Calu3 (cell line): Measurements from ENCODE around the gene TDRD7. TPM values are rescaled to one million over a fixed set of nuclear protein-coding genes. Genes with fewer than 3 reads are reported as not detected.

Experiments
- BruUV-seq: library from RNA; stranded (reverse); fragments of 400-500 nt; replicated peaks from 2 replicates; lab custom pipeline; 2021; lab: Mats Ljungman, UMichigan
- CTCF ChIA-PET: fragments of 300-600 bp; sonication (Branson Sonifier 250); formaldehyde crosslinking; loops from one replicate; lab custom pipeline; 2022; ENCODE audit warnings: antibody characterized with exemption; lab: Charles Lee
- DNase-seq: peaks from one replicate; pipeline ENCODE4 v3.0.0; 2022
- H3K27ac Mint-ChIP-seq: one replicate; pipeline ENCODE4 v1.8.0; 2022; ENCODE audit warnings: mixed read lengths; ENCODE audit not compliant: unreplicated experiment
- H3K27me3 Mint-ChIP-seq: one replicate; pipeline ENCODE4 v1.8.0; 2022; ENCODE audit warnings: mixed read lengths; ENCODE audit not compliant: unreplicated experiment
- H3K36me3 Mint-ChIP-seq: one replicate; pipeline ENCODE4 v1.8.0; 2022; ENCODE audit warnings: mild to moderate bottlenecking, moderate library complexity, mixed read lengths; ENCODE audit not compliant: insufficient read depth, unreplicated experiment
- H3K4me1 Mint-ChIP-seq: one replicate; pipeline ENCODE4 v1.8.0; 2022; ENCODE audit warnings: mild to moderate bottlenecking, low read depth, mixed read lengths; ENCODE audit not compliant: unreplicated experiment
- H3K4me3 Mint-ChIP-seq: one replicate; pipeline ENCODE4 v1.8.0; 2022; ENCODE audit warnings: mild to moderate bottlenecking, low read depth, moderate library complexity, mixed read lengths; ENCODE audit not compliant: unreplicated experiment
- H3K9me3 Mint-ChIP-seq: one replicate; pipeline ENCODE4 v1.8.0; 2022; ENCODE audit warnings: low read depth, mixed read lengths; ENCODE audit not compliant: unreplicated experiment
- intact Hi-C: fragments of 100-400 bp; cut with micrococcal nuclease; formaldehyde crosslinking; loops from one replicate; pipeline ENCODE4 v1.10.0; 2022; ENCODE audit not compliant: unreplicated experiment
- total RNA-seq: library from RNA; stranded (reverse); gene quantifications from 2 replicates; pipeline ENCODE4 v1.2.3, GENCODE V29; 2022
- TF ChIP-seq, protein P1 (sequence below): fragments of 200-600 bp; IDR thresholded peaks from one replicate; pipeline ENCODE4 v1.8.0; 2022; ENCODE audit warnings: antibody characterized with exemption; ENCODE audit not compliant: unreplicated experiment

TDRD7 gene
- total RNA-seq, 1 experiment from 2014 or later: 15.5 TPM

GRCh38 chr9:97374811-97375210 lies 37.1 kb upstream of the TDRD7 start:
- DNase-seq: no peak
- Mint-ChIP-seq H3K4me1 (no peaks in the 10 kb centered on the region), H3K4me3 (no peak overlapping the region), H3K27me3 (no peaks in the 10 kb centered on the region), H3K36me3 (no peaks in the 10 kb centered on the region), H3K9me3 (no peaks in the 10 kb centered on the region), H3K27ac (no peak overlapping the region)
- no TSS peak for BruUV-seq
- CTCF ChIA-PET: no interaction called here
- intact Hi-C loops: no loop called here
- TF ChIP-seq, protein P1, sequence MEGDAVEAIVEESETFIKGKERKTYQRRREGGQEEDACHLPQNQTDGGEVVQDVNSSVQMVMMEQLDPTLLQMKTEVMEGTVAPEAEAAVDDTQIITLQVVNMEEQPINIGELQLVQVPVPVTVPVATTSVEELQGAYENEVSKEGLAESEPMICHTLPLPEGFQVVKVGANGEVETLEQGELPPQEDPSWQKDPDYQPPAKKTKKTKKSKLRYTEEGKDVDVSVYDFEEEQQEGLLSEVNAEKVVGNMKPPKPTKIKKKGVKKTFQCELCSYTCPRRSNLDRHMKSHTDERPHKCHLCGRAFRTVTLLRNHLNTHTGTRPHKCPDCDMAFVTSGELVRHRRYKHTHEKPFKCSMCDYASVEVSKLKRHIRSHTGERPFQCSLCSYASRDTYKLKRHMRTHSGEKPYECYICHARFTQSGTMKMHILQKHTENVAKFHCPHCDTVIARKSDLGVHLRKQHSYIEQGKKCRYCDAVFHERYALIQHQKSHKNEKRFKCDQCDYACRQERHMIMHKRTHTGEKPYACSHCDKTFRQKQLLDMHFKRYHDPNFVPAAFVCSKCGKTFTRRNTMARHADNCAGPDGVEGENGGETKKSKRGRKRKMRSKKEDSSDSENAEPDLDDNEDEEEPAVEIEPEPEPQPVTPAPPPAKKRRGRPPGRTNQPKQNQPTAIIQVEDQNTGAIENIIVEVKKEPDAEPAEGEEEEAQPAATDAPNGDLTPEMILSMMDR: no peak

DNA sequence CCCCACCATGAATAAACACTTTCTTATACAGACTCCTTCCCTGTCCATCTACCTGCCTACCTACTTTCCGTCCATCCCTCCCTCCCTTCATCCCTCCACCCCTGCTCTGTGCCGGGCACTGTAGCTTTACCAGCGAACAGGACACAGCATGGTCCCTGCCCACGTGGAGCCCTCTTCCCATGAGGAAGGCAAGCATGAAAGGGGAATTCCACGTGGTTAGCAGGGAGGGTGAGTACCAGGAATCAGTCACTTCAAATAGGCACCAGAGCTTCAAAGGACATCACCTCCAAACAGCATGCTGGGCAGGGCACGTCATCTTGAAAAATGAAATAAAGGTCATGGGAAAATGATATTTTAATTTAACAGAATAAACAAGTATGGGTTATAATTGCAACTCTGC lies 35.0 kb upstream of the TDRD7 start:
- TF ChIP-seq, protein P1: no peak
- no peak overlapping the region for H3K27ac Mint-ChIP-seq
- no peaks in the 10 kb centered on the region for H3K9me3 Mint-ChIP-seq
- no TSS peak for BruUV-seq
- intact Hi-C loops: no loop called here
- no peak overlapping the region for H3K4me3 Mint-ChIP-seq
- peaks cover 3% of the 10 kb centered on the region for H3K4me1 Mint-ChIP-seq
- CTCF ChIA-PET: no interaction called here
- no peaks in the 10 kb centered on the region for H3K36me3 Mint-ChIP-seq
- DNase-seq: no peak
- no peaks in the 10 kb centered on the region for H3K27me3 Mint-ChIP-seq

- no peak for DNase-seq
Observed at GRCh38 chr9:97382099-97382718, 29.7 kb upstream of the TDRD7 start.

DNA sequence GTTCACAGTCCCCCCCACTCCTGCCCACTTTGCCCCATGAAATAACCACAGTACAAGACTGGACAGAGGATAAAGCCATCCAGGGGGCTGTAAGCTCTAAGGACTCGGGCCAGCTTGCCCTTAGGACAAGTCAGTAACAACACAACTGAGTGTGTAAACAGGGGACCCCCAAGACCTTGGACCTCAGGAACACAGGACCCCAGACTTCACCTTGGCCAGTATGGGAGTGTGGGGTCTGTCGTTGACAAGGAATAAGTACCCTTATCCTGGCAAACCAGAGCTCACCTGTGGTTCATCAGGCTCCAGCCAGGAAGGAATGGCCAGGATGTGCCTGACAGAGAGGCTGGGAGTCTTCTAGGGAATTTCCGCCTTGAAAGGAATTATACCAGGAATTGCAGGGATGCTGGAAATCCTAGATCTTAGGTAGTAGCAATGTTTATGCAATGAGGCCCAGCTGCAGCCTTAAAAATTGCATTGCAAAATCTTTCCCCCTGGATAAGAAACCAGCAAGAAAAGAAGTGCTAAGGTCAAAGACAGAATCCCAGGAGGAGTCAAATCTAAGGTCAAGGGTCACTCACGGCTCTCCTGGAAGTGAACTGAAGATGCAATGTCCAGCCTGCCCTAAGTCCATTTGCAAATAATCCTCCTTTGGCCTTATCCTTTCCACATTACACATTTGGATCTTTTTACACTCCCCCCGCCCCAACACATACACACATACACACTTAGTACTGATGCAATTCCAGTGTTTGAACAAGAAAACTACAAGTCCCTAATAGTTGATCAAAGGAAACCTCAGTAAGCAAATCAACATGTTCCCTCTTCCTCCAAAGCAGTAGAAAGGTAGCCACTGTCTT lies 27.3 kb upstream of the TDRD7 start:
- H3K27me3 Mint-ChIP-seq: no peaks in the 10 kb centered on the region
- intact Hi-C loops: no loop called here
- TF ChIP-seq, protein P1: no peak
- H3K4me1 Mint-ChIP-seq: peaks cover 42% of the 10 kb centered on the region
- DNase-seq: no peak
- no peaks in the 10 kb centered on the region for H3K9me3 Mint-ChIP-seq
- H3K36me3 Mint-ChIP-seq: no peaks in the 10 kb centered on the region
- H3K27ac Mint-ChIP-seq: no peak overlapping the region
- H3K4me3 Mint-ChIP-seq: no peak overlapping the region
- BruUV-seq: no TSS peak
- CTCF ChIA-PET: no interaction called here

More at GRCh38 chr9:97382099-97382718, 29.7 kb upstream of the TDRD7 start:
- Mint-ChIP-seq H3K9me3 (no peaks in the 10 kb centered on the region), H3K36me3 (no peaks in the 10 kb centered on the region), H3K4me1 (peaks cover 28% of the 10 kb centered on the region), H3K27ac (no peak overlapping the region), H3K27me3 (no peaks in the 10 kb centered on the region), H3K4me3 (peak overlapping the region; percentile 20)
- no TSS peak for BruUV-seq
- intact Hi-C loops: no loop called here
- CTCF ChIA-PET: interaction anchor here (0.6 to 1.4 kb wide), 2 partner anchors 17 to 342 kb away, joined by 3 read pairs; no protein-coding TSS in a partner anchor
- TF ChIP-seq, protein P1: no peak
